CD4-positive, alpha-beta T cell treated with Interleukin-1 beta for 1 hour (primary cell): ENCODE results near the gene NME8.
"Not testable (repeated sequence)": the region's sequence is repeated elsewhere in the genome, so short reads cannot be mapped to it uniquely, and the experiment has no call there.

Experiments
- DNase-seq, 2 donors: peaks; one replicate each; pipeline ENCODE4 v3.0.0-alpha.2; 2020 to 2022

Gene NME8

GRCh38 chr7:37848297-37848696 lies at the start of gene NME8:
Gene NME8, plus strand, starts transcription at chr7:37848597. Its CDS starts 1,670 bp downstream, at chr7:37850267.
- DNase-seq, result no peak

DNA sequence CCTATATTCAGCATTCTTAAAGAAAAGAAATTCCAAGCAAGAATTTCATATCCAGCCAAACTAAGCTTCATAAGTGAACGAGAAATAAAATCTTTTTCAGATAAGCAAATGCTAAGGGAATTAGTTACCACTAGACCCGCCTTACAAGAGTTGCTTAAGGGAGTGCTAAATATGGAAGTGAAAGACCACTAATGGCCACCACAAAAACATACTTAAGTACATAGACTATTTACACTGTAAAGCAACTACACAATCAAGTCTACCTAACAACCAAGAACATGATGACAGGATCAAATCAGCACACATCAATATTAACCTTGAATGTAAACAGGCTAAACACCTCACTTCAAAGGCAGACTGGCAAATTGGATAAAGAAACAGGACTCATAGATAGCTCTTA lies 42.2 kb upstream of the NME8 start:
- DNase-seq, result no peak

GRCh38 chr7:37812161-37812580 lies 36.2 kb upstream of the NME8 start:
- DNase-seq, result not testable (repeated sequence)

GRCh38 chr7:37815671-37816371 lies 32.6 kb upstream of the NME8 start:
- no peak for DNase-seq

DNA sequence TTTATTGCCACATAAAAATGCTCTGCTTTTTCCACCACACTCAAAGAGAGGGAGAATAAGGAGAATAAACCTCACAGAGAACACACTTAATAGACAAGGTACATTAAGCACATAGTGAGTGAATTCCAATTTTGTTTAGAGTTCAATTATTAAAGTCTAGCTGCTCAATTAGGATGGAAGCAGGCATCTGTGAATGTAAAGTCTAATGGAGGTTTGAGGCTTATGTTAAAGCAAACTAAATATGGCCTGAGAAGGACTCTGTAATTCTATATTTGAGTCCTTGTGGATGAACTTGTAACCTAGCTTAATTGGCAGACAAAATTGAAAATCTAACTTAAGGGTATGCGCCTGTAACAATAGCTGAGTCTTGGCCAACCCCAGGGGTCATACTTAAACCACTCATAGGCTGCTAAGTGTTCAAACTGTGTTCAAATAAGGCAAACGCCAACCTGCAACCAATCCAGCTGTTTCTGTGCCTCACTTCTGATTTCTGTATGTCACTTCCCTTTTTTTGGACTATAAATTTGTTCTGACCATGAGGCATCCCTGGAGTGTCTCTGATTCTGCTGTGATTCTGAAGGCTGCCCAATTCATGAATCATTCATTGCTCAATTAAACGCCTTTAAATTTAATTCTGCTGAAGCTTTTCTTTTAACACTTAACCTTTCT lies 31.3 kb upstream of the NME8 start:
- no peak for DNase-seq

GRCh38 chr7:37817591-37817960 lies 30.8 kb upstream of the NME8 start:
- no peak for DNase-seq

GRCh38 chr7:37817996-37818720 lies 30.2 kb upstream of the NME8 start:
- DNase-seq, result no peak

- no peak for DNase-seq
Measured at GRCh38 chr7:37820708-37821468, 27.5 kb upstream of the NME8 start.

- DNase-seq, result no peak
Measured at GRCh38 chr7:37822946-37823345, 25.5 kb upstream of the NME8 start.

- no peak for DNase-seq
Measured at GRCh38 chr7:37823557-37823956, 24.8 kb upstream of the NME8 start.

GRCh38 chr7:37825038-37825437 lies 23.4 kb upstream of the NME8 start:
- DNase-seq, result no peak

GRCh38 chr7:37826825-37827224 lies 21.6 kb upstream of the NME8 start:
- no peak for DNase-seq

DNA sequence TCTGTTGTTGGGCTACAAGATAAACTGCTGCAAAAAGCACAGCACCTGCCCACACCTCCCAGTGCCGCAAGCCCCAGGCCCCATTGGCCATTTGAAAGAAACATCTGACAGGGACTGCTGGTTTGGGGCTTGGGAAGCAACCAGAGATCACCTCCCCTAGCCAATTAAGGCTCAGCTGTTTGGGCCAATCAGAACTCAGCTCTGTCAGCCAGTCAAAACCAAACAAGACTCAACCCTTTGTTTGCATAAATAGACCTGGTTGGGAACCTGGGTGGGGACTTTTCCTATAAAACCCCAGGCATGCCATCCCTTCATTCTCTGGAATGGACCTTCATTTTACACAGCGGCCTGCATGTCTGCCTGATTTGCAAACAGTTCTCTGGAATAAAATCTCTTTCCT lies 17.2 kb upstream of the NME8 start:
- DNase-seq, result no peak

DNA sequence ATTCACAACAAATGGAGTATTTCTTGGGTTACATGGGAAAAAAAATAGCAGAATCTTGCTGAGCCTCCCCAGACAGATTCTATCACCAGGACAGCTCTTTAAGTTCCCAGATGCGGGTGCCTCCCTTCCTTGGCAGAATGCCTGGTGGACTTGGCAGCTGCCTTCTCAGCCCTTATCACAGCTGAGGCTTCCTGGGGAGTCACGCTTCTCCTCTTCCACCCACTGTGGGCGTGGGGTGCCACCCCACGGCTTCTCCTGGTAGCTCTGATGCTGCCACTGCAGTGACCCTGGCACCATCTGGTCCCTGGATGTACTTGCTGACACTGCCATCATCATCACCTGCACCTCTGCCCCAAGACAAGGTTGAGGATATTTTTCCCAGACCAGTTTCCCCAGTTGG lies 16.2 kb upstream of the NME8 start:
- peak; percentile 10 to 58 for DNase-seq

DNA sequence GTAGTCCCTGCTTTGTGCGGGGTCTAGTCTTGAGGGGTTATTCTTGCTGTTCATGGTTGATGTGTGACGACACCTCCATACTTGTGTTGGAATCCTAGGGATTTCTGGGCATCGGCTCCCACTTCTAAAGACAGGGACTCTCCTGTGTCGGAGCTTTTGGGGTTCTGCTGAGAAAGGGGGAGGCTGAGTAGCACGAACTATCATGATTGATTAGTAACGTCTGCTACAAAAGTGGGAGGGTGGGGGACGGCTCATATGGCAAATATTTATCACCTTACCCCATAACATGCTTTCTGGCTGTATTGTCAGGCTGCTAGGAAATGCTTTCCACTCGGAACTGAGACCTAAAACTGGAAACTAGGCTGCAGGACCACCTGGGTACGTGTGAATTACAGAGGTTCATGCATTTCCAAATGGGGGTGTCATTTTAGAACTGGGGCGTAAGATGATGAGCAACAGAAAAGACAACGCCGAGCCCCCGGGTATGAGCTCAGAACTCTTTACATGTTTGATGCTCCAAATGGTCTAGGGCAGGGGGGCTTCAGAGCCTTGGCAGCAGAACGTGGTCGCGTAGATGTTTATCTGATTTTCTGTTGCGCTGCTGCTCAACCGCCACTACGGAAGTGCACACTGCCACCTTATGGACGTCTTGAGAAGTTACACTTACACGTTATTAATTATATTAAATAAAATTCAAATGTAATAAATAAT lies 15.1 kb upstream of the NME8 start:
- peak; percentile 50 to 52 for DNase-seq

- no peak for DNase-seq
Measured at GRCh38 chr7:37833818-37834146, 14.6 kb upstream of the NME8 start.

GRCh38 chr7:37853468-37853867 lies 5.1 kb downstream of the NME8 start:
- DNase-seq, result no peak

GRCh38 chr7:37882086-37882485 lies 33.7 kb downstream of the NME8 start:
- DNase-seq, result no peak

GRCh38 chr7:37893359-37893758 lies 45.0 kb downstream of the NME8 start:
- no peak for DNase-seq

DNA sequence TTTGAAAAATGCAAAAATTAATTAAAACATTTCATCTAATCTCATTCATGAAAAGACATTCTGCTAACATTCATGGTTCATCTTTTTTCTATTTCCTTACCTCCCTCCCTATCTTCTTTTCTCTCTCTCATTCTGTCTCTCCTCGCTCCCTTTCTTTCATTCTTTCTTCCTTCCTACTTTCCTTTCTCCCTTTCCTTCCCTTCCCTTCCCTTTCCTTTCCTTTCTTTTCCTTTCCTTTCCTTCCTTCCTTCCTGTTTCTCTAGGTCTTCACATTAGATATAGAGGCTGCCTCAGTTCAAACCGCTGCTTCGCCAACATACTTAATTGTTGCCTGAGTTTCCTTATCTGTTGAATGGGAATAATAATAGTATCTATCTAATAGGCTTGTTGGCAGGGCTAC lies 46.3 kb downstream of the NME8 start:
- DNase-seq, result no peak

- DNase-seq, result no peak
Measured at GRCh38 chr7:37899712-37900247, 51.4 kb downstream of the NME8 start.

DNA sequence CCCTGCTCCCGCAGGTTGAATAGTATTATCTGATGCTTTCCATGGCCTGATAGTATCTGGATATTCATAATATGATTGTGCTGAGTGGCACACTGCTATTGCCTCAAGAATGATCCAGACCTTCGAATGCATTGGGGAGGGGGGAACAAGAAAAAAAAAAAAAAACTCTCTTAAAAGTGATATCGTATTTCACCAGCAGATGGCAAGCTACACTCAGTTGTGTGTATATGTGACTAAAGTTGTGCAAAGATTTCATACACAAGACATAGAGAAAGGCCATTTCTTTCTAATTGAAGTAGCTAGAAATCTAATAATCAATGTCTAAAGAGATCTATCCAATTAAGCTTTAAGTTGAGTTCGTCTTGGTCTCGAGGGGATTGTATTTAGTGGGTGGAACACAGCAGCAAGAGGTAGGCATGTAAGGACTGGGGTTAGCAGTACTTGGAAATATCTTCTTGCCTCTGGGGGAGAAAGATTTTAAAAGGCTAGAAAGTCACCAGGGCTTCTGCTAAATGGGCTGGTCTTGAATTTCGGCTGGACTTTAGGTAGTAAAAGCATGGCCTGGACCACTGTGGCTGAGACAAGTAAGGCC lies 52.9 kb downstream of the NME8 start:
- no peak for DNase-seq
